Right lobe of liver (tissue), 4 donors: ENCODE data around the gene CYP27B1.

ENCODE experiments used
- POLR2A ChIP-seq: fragments of 450-650 bp; IDR thresholded peaks from one replicate; pipeline ENCODE4 v1.6.1; 2017; ENCODE audit warnings: antibody characterized with exemption, mild to moderate bottlenecking
- TF ChIP-seq, protein P1 (sequence below), 4 donors: fragments of 200-600 bp in 3 of 4; fragments of 450-650 bp in 1 of 4; IDR thresholded peaks; one replicate each; pipeline versions ENCODE4 v1.5.1 to v1.8.0; 2016 to 2022; ENCODE audit warnings: antibody characterized with exemption in 4 of 4, mild to moderate bottlenecking in 2 of 4
- donor health status: DM: no; HTN: no; CAD: no.
- donor health status: DM: no; HTN: no; CAD: no.
- donor health status: DM: no; HTN: yes; CAD: no.

DNA sequence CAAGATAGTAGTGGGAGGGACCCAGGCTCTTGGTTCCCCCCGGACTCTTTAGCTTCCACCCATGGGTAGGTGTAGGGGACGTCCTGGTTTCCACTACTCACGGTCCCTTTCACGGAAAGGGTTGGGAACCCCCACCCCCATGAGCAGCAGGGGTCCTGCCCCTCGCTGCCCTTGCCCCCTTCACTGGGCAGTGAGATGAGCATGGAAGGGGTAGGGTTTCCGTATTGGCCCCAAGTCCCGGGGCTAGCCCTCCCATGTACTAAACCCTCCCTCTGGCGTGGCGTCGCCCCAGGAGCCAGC lies 41.1 kb downstream of the CYP27B1 start:
- TF ChIP-seq, protein P1, sequence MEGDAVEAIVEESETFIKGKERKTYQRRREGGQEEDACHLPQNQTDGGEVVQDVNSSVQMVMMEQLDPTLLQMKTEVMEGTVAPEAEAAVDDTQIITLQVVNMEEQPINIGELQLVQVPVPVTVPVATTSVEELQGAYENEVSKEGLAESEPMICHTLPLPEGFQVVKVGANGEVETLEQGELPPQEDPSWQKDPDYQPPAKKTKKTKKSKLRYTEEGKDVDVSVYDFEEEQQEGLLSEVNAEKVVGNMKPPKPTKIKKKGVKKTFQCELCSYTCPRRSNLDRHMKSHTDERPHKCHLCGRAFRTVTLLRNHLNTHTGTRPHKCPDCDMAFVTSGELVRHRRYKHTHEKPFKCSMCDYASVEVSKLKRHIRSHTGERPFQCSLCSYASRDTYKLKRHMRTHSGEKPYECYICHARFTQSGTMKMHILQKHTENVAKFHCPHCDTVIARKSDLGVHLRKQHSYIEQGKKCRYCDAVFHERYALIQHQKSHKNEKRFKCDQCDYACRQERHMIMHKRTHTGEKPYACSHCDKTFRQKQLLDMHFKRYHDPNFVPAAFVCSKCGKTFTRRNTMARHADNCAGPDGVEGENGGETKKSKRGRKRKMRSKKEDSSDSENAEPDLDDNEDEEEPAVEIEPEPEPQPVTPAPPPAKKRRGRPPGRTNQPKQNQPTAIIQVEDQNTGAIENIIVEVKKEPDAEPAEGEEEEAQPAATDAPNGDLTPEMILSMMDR (IDR thresholded peaks at IDR 0.05): no peak
- no peak for TF ChIP-seq POLR2A
